ENCODE results near the gene NR2E3.

The NR2E3 gene

DNA sequence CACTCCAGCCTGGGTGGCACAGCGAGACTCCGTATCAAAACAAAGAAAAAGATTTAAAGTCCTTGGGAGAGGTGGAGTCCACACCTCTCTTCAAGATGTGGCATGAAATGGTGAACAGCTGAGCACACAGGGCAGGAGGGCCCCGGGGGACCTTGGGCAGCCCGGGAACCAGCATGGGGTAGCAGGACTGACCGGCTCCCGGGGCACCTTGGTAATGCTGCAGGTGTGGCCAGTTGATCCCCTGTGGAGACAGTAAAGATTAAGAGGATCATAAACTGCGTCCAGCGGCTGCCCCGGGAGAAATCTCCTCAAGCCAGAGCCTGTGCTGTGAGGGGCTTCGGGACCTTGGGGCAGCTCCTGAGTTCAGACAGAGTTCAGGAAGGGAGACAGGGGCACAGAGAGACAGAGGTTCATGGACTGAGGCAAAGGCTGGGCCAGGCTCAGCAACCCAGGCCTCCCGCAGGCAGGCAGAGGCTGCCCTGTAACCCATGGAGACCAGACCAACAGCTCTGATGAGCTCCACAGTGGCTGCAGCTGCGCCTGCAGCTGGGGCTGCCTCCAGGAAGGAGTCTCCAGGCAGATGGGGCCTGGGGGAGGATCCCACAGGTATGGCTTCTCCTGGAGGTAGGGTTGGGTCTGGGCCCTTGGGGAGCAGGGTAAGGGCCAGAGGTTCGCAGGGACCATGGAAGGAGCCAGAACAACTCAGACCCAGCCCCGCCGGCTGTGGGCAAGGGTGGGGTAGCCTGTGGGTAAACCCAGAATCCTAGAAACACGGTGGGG lies at the start of gene NR2E3:
Gene NR2E3 (plus strand): TSS at position 299 of the 780 bp plus-strand sequence. CDS start 190 bp downstream, at position 489.
- no peak for DNase-seq (ENCODE audit: low read depth in 2 of 2)

DNA sequence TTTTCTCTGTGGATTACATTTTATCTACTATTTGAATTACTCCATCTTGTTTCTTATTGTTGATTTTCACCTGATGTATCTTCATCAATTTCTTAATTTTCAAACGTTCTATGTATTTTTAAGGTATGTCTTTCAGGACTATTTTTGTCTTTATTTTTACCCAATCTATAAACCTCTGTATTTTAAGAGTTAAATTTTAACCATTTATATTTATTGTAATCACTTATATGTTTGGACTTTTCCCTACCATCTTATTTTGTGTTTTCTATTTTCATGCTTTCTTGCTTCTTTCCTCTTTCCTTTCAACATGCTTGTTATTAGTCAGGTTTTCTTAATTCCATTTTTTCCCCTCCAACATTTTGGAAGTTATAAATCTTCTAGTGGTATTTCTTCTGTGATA lies 49.5 kb upstream of the NR2E3 start:
- no peak for DNase-seq (ENCODE audit: low read depth in 2 of 2)

DNA sequence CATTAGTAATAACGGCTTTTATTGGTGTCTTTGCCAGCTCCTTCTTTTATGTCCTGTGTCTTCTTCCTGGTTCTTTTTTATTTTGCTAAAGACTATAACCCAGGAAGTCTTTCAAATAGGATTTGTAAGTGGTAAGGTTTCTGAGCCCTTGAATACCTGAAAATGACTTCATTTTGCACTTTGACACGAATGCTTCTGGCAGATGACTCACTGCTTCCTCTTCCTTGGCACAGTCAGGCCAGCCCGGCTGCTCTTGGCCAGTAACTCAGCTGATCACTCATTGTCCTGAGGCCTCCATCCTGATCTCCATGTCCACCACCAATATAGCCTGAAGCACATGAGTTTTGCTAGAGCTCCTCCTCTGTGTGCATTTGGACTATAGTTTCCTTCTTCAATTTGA lies 48.7 kb upstream of the NR2E3 start:
- DNase-seq (ENCODE audit: low read depth in 2 of 2) = no peak

DNA sequence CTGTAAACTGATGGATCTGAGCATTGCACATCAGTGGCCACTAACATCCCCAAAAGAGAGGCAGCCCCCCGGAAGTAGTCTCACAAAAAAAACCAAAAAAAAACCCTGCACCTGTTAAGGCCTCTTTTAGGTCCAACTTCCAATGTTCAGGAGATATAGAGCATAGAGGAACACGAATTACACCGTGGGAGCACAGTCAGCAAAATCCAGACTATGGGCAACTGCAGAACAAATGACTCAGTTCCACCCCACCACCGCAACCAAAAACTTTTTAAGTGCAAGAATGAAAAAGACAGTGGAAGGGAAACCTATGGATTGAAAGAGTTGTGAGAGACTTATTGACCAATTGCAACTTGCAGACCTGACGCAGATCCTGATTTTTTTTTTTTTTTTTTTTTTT lies 42.2 kb upstream of the NR2E3 start:
- DNase-seq (ENCODE audit: low read depth in 2 of 2) = no peak

DNA sequence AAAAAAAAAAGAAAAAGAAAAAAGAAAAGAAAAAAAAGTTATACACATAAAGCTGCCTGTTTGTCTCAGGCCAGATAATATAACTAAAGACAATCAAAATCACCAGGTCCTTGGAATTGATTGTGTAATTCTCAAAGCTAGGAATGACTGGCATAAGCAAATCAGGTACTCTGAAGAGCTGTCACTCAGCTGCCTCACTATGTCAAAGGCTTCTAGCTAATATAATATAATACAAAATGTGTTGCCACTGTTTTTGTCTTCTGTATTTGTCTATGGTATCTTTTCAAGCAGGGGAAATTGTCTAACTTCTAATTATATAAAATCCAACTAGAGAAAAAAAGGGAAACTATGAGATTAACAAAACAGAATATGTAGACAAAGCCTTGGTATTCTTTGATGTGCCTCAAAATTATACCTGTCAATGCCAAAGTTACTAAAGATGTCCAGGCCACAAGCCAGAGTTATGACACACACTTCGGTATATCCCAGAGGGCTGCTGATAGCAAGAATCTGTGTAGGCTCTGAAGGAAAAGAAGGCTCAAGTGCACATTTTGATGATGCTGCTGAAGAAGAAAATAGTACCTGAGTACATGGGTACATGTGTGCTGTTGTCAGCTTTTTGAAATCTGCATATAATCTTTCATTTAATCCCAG lies 37.0 kb upstream of the NR2E3 start:
- no peak for DNase-seq (ENCODE audit: low read depth in 2 of 2)

DNA sequence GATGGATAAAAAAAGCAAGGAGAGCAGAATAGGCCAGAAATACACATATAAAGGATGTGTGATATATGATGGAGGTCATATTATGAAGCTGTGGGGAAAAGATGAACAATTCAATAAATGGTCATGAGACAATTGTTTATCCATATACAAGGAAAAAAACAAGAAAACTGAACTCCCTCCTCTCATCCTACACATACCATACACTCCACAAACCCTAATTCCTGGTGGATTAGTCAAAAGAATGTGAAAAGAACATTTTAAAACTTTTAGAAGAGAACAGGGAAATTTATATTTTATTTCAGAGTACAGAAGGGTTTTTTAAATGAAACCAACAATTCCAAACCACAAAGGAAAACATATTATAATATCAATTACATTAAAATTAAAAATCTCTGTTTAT lies 34.5 kb upstream of the NR2E3 start:
- no peak for DNase-seq (ENCODE audit: low read depth in 2 of 2)

DNA sequence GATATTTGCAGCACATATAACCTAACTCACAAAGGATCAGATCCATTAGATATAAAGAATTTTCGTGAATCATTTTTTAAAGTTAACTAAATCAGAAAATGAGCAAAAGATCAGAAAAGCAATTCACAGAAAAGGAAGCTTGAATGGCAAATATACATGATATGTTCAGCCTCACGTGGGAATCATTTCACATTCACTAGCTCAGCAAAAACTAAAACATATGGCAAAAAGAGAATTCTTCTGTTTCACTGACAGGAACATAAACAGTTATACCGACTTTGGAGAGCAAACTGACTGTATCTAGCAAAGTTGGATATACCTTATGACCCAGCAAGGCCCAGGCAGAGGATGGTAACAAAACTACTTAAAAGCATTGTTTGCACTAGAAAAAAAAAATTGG lies 34.0 kb upstream of the NR2E3 start:
- no peak for DNase-seq (ENCODE audit: low read depth in 2 of 2)

DNA sequence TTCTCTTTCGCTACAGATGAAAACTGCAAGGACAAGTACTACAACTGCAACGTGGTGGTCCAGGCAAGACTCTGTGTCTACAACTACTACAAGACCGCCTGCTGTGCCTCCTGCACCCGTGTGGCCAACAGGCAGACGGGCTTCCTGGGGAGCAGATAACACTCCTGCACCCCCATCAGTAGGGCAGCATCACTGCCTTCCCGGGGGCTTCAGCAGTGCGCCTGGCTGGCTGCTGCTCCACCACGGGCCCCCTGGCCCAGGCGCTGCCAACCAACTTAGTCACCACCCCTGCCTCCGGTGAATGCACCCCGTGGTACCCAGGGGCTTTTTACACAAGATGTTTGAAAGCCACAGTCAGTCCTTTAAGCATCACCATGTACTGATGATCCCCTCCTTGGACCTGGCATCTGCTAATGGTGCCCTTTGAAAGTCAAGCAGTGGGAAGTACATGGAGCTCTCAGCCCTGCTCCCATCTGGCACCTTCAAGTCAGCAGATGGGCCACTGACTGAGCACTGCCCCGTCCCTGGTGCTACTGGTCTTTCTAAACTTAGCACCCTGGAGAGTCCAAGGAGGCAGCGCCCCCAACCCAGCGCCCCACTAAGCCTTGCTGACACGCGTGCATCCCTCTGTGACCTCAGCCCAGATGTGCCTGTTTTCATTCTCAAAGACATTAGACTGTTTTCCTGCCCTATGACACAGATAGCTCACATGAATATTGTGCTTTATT lies 33.0 kb upstream of the NR2E3 start:
- DNase-seq (ENCODE audit: low read depth in 2 of 2) = no peak

DNA sequence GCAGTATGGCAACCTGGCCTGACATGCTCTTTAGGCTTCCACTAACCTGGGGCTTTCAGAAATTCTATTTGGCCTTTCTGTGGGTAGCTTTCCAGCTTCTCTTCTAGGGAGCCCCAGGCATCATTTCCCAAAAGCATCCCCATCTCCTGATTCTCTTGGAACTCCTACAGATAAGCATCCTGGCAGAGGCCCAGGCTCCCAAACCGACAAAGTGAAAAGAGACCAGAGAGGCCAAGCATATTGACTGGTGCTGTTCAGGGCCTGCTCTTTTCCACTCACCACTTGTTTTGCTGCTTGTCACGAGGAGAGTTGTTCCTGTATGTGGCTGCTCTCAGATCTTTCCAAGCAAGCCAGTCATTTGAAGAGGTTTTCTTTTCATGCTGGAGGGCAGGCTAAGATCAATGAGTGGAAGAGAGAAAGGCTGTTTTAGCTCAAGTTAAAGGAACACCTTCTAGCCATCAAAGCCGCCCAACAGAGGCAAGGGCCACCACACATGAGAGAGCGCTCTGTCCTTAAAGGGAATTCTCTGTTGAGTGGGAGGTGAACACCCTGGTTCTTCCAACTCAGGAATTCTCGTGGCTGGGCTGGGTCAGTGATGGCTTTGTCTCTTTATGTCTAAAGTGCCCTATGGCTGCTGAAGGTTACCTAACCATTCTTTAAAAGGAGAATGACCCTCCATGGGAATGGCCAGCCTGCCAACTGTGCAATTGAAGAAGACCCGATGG lies 31.1 kb upstream of the NR2E3 start:
- DNase-seq (ENCODE audit: low read depth in 2 of 2) = no peak

DNA sequence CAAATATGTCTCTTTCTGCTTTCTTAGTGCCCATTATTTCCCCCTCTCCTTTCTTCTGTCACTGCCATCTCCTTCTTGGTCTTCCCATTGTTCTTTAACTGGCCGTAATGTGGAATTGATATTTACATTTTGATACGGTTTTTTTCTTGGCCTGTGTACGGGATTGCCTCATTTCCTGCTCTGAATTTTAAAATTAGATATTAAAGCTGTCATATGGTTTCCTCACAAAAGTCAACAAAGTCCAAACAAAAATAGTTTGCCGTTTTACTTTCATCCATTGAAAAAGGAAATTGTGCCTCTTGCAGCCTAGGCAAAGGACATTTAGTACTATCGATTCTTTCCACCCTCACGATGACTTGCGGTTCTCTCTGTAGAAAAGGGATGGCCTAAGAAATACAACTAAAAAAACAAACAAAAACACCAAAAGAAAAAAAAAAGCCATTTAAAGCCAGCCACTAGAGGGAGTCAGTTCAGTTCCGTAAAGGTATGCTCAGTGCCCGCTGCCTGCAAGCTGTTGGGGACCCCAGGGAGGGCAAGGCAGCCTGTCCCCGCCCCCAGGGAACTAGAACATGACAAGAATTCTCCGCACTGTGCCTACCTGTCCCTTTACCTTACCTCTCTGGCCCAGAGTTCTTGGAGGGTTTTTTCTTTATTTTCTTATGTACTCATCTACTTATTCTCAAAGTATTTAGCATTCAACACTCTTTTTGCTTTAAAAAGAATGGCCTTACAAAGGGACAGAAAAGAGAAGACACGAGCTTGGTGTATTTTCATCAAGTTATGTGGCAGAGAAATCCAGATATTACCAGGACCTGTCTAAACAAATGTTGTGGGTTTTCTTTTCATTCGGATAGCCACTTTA lies 30.0 kb upstream of the NR2E3 start:
- DNase-seq (ENCODE audit: low read depth in 2 of 2) = peak in 1 of 2 experiments; percentile 4

DNA sequence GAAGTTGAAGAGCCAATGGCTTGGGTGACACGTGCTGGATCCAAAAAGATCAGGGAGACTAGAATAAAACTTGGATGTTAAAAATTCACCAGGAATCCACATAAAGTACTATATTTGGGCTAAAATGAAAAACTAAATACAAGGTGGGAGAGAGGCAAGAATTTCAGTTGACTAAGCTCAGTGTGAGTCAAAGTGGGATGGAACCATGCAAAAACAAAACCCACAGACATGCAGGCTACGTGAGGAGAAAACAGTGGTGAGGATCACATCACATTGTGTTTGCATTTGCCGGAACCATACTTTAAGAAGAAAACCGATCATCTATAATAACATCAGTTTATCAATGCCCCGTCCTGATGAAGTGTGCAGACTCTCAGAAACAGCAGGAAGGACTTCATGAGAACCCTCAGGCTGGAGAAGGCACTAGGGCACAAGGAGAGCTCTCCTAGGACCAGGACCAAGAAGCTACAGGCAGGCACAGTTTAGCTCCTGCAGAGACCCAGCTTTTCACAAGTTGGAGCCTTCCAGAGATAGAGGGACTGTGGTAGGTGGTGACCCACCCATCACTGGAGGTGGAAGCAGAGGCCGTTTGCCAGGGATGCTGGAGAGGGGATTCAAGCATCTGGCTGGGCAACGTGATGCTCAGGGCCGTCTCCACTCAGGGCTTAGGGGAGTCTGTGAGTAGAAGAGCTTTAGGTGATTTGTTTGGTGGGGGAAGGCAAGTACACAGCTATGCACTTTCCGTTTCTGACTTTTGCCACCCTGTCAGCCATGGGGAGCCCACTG lies 29.0 kb upstream of the NR2E3 start:
- DNase-seq (ENCODE audit: low read depth in 2 of 2) = no peak

DNA sequence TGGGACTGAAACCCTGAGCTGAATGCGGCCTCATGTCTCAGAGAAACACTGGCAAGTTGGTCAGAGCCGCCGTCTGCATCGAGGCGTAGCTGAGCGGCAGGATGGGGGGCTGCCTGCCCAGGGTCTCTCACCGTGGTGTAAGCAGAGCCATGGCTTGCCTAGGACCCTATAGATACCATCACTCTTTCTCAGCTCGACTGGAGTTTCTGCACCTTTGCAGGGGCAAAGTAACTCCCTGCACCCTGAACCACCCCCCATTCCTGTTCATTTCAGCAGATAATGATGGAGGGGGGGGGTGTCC lies 28.4 kb upstream of the NR2E3 start:
- no peak for DNase-seq (ENCODE audit: low read depth in 2 of 2)

DNA sequence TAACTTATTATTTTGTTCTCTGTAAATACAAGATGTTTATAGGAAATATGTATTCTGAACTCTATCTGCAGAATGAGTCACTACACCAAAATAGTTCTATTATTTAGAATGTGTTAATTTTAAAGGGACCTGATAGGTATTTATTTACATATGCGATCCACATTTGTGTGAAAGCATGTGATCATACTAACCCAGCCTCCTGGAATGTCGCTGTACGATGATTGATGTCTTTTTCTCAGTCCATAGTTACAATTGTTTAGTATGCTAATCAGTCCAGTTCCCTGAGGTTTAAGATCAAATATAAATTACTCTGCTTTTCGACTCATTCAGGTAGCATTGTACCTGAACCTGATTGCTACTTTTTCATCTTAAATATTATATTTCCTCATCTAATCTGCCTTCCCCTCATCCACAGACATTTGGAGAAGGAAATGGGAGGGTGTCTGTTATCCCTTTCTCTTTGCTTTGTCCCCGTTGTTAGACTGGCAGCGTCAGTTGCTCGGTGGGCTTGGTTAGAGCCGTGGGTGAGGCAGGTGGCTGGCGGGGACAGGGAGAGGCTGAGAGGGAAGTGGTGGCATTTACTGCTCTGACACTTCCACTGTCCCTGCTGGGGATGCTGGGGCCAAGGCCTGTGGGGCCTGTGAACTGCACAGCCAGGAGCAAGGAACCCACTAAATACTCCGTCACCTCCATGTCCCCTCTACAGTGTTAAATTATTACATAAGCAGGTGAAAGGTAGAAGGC lies 27.8 kb upstream of the NR2E3 start:
- no peak for DNase-seq (ENCODE audit: low read depth in 2 of 2)

DNA sequence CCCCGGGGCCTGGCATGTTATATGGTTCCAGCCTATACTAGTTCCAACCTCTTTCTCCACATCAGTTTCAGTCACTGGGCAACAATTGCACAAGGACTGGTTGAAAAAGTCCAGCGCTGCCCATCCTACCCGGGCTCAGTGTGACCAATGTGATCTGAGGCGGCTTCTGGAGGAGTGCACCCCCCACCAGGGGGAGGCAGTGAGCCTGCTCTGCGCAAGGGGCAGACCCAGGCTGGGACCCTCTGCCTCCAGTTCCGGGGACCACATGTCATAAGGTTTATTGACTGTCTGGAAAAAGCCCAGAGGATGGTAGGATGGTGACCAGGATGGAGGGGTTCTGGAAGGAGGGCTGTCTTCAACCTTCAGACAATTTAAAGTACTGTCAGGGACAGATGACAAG lies 25.6 kb upstream of the NR2E3 start:
- DNase-seq (ENCODE audit: low read depth in 2 of 2) = no peak

DNA sequence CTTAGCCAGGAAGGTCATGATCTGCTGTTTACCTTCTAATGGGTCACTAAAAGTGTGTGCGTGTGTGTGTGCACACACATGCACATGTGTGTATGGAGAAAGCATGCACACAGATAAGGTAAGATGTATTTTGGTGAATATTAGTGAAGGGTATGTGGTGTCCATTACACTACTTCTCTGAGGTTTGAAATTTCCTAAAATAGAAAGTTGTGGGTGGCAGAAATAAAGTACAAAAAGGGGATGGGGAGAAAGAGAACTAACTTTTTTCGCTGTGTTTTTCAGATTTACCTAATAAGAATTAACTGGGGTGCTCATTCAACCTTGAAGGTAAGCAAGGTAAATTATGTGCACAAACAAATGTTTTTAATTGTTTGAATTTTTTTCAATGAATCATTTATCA lies 24.4 kb upstream of the NR2E3 start:
- DNase-seq (ENCODE audit: low read depth in 2 of 2) = no peak

DNA sequence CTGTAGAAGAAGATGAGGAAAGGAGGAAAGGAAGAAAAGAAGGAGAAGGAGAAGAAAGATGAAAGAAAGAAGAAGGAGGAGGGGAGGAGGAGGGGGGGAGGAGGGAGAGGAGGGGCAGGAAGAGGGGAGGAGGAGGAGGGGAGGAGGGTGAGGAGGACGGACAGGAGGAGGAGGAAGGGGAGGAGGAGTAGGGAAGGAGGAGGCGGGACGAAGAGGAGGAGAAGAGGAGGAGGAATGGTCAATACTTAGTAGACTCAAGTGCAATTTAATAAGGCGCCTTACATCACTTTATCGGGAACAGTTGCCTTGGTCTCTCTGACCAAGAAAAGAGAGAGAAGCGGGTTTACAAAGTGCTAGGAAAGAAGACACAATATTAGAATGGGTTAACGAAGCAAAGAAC lies 23.7 kb upstream of the NR2E3 start:
- DNase-seq (ENCODE audit: low read depth in 2 of 2) = no peak

DNA sequence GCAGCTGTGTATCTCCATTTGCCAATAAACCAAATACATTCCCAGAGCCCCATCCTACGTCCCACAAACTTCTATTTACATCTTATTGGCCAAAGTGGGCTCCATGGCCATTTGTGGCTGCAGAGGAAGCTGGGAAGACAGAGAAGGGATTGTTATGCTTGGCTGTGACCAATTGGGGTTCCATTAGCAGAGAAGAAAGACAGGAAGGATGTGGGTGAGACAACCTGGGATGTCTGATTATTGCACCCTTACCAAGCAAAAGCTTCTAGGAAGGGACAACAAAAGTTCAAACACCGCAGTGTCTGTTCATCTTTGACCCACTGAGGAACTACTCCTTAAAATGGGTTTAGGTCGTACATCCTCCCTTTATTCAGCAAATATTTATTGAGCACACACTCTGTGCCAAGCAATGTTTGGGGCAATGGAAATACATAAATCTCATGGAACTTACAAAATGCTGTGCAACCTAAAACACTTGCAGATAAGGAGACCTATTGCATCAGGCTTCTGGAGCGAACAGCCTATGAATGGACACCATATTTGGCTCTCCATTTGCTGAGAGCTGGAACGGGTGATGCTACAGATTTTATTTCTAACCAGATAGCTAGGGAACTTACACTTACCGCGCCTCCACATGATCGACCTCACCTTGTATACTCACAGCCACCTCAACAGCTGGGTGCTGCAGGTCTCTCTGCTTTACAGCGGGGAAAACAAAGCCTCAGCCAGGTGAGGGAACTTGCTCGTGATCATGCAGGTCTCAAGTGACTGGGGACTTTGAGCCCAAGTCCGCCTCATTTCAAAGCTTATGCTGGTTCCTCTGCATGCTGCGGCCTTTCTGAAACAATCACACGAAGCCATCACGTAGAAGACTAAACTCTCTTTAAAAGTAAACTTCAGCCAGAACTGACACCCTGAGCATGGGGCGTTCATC lies 21.4 kb upstream of the NR2E3 start:
- no peak for DNase-seq (ENCODE audit: low read depth in 2 of 2)

DNA sequence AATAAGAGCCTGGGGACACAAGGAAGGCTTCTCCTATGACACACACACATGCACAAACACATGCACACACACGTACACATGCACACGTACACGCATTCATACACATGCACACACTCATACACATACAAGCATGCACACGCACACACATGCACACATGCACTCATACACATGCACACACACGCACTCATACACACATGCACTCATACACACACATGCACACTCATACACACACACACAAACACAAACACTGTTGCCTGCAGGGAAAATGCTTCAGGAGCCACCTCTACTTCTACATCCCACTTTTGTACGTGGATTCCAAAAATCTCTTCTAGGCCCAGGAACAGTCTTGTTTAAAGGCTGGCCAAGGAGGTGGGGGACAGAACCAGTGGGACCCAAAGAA lies 20.7 kb upstream of the NR2E3 start:
- DNase-seq (ENCODE audit: low read depth in 2 of 2) = no peak

DNA sequence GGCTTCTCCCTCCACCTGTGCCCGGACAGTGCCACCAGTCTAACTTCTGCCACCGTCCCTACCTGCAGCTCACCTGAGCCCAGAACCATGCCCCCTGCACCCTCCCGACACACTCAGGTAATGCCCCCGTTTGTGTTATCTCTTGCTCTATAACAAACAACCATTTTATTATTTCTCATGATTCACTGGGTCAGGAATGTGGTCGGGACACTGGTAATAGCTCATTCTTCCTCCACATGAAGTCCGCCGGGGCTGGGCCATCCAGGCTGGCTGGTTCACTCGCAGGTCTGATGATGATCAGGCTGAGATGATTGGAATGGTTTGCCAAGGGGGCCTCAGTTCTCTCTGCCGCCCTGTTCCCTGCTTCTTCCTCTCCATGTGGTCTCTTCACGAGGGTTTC lies 20.3 kb upstream of the NR2E3 start:
- DNase-seq (ENCODE audit: low read depth in 2 of 2) = no peak

Measured in stimulated activated CD4-positive, alpha-beta T cell treated with anti-CD3 and anti-CD28 coated beads, Interleukin-12 subunit alpha, Interleukin-12 subunit beta, amount 100 ng/mL, for 24 hours (primary cell).